GM19099 (cell line): ENCODE results near the gene MYL6.

ENCODE experiments used
- POLR2A ChIP-seq: IDR thresholded peaks from 3 replicates; pipeline ENCODE4 v1.6.1; 2011; ENCODE audit warnings: low read depth; ENCODE audit not compliant: insufficient read length; ENCODE audit errors: extremely low read depth

Gene MYL6

DNA sequence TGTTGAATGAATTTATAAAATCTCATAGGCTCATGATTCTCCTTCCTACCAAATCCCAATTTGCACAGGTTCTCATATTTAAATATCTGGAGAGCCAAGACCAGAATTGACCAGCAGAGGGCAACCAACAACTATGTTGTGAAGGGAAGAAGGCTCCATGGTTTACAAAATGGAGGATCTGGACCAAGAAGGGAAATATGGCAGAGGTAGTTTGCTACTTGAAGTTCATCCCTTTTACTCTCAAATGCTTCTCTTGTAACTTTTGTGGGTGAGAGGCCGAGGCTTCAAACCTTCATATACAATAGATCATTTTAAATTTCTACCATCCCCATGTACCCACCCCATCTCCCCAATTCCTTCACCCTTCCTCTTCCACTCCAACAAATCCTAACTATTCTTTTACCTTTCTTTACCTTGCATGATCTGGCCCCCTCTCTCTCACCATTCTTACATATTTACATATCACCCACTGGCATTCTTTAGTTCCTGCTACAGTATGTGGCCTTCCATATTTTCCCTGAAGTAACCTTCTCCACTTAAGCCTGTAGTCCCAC lies 34.9 kb downstream of the MYL6 start:
- TF ChIP-seq POLR2A = peak; percentile 26

DNA sequence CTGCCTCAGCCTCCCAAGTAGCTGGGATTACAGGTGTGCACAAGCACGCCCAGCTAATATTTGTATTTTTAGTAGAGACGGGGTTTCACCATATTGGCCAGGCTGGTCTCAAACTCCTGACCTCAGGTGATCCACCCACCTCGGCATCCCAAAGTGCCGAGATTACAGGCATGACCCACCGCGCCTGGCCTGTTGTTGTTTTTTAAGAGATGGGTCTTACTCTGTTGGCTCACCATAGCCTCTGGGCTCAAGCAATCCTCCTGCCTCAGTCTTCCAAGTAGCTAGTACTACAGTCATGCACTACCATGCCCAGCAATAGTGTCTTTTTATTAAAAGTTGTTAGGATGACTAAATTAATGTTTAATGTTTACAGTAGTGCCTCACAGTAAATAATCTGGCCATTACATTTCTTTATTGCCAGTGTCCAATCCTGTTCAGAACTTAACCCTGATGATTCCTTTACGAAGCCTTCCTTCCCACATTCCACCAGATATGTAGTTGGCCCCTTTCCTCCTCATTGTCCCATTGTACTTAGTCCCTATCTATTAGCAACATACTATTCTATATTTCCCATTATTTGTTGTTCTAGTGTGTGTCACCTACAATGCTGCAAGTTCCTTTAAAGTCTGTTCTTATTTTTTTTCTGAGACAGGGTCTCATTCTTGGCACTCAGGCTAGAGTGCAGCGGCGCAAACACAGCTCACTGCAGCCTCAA lies 39.9 kb downstream of the MYL6 start:
- no peak for TF ChIP-seq POLR2A

DNA sequence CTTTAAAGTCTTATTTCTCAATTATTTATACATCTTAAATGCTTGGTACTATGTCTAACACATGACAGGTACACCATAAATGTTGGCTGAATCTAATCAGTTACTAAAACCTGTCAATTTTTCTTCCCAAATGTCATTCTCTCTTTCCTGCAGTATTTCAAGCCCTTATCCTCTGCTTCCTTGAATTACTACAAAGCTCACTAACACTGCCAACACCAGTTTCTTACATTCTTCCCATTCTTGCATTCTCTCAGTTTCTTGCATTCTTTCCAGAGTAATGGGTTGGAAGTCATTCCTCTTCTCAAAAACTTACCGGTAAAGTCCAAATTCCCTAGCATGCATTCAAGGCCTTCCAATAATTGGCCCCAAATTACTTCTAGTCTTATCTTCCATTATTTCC lies 40.7 kb downstream of the MYL6 start:
- no peak for TF ChIP-seq POLR2A

DNA sequence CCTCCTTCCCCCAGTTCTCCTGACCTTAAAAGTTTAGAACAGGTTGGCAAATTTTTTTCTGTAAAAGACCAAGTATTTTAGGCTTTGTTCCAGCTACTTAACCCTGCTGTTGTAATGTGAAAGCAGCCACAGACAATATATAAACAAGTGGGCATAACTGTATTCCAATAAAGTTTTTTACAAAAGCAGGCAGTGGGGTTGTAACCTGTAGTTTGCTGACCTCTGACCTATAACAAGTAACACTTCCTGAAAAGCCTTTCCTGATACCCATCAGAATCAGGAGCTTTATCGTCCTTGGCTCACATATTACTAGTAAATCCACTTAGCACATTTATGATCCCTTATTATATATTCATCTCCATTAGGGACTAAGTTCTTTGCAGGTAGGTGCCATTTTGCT lies 44.2 kb downstream of the MYL6 start:
- no peak for TF ChIP-seq POLR2A

DNA sequence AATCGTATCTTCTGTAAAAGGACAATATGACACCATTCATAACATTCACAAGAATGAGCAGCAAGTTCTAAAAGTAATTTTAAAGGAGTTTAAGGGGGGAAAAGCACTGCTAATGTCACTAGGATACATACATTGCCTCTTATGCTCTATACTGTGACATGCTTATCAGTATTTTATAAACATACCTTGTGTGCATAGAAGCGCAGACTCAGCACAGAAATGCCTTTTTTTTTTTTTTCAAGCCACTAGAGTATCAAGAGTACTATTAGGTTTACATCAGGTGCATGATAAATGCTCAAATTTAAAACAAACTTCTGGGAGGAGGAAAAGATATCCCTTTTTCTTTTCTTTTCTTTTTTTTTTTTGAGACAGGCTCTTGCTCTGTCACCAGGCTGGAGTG lies 44.7 kb downstream of the MYL6 start:
- no peak for TF ChIP-seq POLR2A

DNA sequence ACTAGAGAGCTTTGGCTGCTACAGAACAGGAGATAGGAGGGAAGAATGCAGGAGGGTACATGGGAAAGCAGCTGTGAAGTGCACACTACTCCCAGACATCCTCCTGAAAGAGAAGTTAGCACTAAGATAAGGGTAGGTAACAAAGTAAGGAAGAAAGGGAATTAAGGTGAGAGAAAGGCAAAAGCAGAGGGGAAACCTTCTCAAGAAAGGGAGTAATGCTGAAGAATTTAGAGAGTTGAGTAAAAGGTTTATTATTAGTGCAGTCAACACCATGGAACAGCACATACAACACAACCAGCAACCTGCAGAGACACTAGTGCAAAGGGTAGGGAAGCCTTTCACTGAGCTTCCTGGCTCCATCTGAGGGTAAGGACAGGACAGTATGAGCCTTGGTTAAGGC lies 46.1 kb downstream of the MYL6 start:
- no peak for TF ChIP-seq POLR2A

DNA sequence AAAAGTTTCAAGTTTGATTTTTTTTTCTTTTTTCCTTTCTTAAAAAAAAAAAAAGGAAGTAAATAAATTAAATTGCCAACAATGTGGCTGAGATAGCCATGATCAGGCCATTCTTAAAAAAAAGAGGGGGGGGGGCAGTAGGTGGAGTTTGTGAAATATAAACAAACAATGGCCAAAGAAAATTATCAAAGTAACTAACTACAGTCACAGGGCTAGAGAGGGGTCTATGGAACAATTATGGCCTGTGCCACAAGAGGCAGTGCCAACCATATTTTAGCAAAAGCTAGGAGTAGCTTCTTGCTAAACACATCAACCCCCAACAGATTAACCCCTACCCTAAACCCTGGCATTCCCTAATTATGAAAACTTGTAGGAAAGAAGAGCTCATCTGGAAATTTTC lies 47.3 kb downstream of the MYL6 start:
- TF ChIP-seq POLR2A = no peak

DNA sequence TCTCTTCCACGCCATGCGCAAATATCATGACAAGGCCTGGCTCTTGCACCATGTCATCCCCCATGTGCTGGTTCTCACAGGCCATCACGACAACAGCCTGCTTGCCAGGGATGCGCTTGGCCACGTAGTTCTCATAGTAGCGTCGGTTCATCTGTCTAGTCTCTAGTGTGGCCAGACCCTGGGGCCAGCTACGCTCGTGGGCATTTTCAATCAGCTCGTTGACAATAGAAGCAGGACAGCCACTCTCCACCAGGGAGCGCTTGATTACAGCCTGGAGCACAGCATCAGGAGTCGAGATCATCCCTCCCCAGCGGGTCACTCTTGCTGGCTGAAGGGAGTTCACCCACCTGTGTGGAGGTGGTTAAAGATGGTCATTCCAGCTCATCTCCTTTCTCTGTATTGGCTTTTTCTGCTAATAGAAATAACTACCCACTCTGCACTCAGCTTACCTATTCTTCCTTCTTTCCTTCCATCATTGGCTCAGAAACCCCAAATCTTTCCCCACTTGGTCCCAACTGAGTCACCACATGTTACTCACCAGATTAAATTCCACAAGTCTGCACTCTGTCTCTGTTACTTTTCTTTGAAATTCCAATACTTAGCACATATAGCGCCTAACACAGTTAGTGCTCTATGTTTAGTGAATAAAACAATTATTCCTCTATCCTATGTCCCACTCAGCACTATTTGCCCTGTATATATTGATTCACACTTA lies 48.5 kb downstream of the MYL6 start:
- TF ChIP-seq POLR2A = no peak

DNA sequence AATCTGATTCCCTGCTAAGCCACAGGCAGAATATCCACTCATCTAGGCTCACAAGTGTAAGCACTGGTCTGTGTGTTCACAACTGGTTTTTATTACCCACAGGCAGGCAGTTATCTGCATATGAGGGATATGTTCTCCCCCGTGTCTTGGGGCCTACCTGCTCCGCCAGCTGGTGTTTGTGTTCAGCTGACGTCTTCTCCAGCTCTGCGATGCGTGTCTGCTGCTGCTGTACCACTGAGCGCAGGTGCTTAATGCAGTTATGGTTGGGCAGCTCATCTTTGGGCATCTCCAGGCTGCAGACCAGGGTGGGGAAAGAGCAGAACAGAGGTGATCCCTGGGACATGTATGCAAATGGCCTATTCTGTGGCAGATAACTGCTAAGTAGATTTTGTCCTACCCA lies 49.8 kb downstream of the MYL6 start:
- TF ChIP-seq POLR2A = no peak
